Activated CD4-positive, alpha-beta T cell treated with anti-CD3 and anti-CD28 coated beads, Interleukin-2, amount 50 U/mL, for 1 hour (primary cell): ENCODE results near the gene RPL18.
A peak's percentile ranks its signal among the peaks of the same experiment; 100 is the strongest.
"Not testable (repeated sequence)": the region's sequence is repeated elsewhere in the genome, so short reads cannot be mapped to it uniquely, and the experiment has no call there.

Experiments used
- DNase-seq: peaks from one replicate; pipeline ENCODE4 v3.0.0-alpha.2; 2020

RPL18 gene

GRCh38 chr19:48611872-48612271 lies 7.1 kb downstream of the RPL18 start:
- no peak for DNase-seq

DNA sequence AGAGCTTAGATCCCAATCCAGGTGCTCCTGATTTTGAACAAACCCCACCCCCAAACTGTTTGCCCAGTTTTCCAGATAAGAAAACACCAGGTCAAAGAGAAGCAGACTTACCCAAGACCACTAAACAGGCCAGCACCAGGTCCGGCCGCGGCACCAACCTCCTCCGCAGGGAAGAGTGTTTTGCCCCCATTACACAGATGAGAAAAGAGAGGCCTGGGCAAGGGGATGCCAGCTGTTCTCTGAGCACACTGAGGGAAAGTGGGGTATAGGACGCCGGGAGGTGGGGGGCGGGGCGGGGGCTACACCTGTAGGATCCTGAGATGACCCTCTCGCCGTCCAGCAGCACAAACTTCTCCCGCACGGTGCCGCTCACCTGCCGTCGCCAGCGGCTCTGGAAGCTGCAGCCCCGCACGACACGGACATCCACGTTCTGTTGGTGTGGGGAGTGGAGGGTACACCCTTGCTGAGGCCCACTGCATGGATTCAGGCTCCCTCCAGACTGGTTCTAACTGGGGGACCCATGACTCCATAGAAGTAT lies 9.3 kb downstream of the RPL18 start:
- DNase-seq, result no peak

DNA sequence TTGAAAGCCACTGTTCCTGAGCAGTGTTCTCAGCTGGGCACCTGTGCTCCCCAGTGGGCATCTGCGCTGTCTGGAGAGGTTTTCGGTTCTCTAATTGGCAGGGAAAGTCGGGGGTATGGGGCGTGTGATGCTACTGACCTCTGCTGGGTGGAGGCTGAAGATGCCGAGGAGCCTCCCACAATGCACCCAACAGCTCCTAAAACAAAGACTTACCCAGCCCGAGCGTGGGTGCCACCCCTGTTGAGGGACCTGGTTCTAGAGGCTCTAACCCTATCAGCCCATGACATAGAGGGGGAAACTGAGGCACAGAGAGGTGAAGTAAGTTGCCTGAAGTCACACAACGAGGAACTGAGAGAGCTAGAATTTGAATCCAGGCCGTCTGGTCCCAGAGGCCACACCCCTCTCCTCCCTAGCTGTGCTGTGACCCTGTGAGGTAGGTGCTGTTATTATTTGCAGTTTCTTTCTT lies 10.1 kb downstream of the RPL18 start:
- DNase-seq, result peak; percentile 49

DNA sequence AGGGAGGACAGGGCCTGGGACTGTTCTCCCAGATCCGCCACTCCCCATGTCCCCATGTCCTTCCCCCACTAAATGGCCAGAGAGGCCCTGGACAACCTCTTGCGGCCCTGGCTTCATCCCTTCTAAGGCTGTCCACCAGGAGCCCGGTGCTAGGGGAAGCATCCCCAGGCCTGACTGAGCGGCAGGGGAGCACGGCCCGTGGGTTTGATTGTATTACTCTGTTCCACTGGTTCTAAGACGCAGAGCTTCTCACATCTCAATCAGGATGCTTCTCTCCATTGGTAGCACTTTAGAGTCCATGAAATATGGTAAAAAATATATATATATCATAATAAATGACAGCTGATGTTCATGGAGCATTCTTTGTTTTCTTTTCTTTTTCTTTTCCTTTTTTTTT lies 11.6 kb downstream of the RPL18 start:
- no peak for DNase-seq

DNA sequence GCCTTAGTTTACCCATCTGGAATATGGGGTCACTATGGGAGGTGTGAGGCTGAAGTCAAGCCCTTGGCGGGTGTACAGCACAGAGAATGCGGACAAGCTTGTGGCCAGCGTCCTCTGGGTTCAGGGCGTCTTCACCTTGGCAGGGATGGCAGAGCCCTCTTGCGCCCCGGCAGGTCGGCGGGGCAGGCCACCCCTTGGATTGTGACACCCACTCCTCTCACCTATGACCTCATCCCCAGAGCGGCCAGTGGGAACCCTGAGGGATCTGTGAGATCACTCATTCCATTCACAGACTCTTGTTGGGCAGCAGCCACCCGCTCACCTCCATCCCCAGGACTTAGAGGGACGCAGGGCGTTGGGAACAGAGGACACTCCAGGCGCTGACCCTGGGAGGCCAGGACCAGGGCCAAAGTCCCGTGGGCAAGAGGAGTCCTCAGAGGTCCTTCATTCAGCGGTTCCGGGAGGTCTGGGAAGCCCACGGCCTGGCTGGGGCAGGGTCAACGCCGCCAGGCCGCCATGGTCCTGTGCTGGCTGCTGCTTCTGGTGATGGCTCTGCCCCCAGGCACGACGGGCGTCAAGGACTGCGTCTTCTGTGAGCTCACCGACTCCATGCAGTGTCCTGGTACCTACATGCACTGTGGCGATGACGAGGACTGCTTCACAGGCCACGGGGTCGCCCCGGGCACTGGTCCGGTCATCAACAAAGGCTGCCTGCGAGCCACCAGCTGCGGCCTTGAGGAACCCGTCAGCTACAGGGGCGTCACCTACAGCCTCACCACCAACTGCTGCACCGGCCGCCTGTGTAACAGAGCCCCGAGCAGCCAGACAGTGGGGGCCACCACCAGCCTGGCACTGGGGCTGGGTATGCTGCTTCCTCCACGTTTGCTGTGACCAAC lies 12.3 kb downstream of the RPL18 start, which contains the start of gene SPACA4:
SPACA4 (plus strand) TSS at position 280 of the 896 bp plus-strand sequence; CDS start at position 517, 237 bp downstream.
- DNase-seq, result no peak

DNA sequence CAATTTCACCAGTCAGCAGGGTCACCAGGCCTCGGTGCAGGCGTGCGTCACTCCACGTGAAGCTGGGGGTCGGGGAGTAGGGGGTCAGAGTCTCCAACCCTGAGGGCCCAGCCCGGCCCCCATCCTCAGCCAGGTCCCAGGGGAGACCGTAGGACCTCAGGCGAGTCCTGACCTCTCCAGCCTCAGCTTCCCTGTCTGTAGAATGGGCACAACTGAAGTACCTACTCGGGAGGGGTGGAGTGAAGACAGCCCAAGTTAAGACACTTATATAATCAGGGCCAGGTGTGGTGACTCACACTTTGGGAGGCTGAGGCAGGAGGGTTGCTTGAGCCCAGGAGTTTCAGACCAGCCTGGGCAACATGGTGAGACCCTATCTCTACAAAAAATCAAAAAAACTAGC lies 15.1 kb downstream of the RPL18 start:
- no peak for DNase-seq

- no peak for DNase-seq
Observed at GRCh38 chr19:48603449-48603848, 15.5 kb downstream of the RPL18 start.

DNA sequence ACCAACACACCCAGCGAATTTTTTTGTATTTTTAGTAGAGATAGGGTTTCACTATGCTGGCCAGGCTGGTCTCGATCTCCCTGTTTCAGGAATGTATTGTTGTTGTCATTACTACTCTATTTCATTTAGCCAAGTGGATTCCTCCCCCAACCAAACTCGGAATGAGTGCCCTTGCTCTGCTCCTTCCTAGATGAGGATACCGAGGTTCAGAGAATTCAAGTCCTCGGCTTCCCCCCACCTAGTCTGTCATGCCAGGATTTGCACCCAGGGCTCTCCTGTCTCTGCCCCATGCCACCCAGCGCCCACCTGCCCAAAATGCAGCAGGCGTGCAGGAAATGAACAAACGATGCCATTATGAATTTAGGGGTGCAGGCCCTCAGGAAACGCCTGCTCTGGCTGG lies 16.0 kb downstream of the RPL18 start:
- no peak for DNase-seq

DNA sequence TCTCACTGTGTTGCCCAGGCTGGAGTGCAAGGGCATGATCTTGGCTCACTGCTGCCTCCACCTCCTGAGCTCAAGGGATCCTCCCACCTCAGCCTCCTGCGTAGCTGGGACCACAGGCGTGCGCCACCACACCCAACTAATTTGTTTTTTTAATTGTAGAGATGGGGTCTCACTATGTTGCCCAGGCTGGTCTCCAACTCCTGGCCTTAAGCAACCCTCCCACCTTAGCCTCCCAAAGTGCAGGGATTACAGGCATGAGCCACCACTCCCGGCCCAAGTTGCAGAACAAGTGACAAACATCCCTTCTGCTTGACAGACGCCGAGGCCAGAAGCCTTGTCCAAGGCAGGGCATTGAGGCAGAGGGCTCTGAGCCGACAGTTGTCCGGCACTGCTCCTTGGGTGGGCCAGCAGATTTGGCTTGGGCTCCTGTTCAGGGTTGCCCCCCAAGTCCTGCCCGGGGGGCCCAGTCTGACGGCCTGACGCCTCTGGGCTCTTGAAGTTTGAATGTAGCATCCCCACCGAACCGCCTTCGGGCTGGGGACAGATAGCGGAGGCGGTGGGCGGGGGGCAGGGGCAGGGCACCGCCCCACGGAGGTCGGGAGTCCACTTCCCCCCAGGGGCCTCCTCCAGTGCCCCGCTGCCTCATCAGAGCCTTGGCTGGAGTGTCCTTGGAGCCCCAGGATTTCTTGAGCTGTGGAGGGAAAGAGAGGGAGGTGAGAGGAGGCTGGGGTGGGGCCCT lies 18.1 kb downstream of the RPL18 start:
- DNase-seq, result no peak

DNA sequence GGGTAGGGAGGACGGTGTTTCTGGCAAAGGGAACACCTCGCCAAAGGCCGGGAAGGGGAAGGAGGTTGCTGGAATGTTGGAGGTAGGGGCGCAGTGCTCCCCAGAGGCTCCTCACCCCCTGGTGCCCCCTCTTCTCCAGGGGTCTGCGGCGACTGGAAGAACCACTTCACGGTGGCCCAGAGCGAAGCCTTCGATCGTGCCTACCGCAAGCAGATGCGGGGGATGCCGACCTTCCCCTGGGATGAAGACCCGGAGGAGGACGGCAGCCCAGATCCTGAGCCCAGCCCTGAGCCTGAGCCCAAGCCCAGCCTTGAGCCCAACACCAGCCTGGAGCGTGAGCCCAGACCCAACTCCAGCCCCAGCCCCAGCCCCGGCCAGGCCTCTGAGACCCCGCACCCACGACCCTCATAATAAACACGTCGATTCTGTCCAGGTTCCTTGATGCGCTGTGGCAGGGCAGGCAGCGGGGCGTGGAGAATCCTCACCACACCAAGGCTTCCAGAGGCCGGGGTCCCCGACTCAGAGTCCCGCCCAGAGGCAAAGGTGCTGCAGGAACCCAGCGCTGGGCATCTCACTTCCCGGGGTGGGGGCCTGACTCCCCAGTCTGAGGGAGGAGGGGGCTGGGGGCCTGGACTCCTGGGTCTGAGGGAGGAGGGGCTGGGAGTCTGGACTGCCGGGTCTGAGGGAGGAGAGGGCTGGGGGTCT lies 19.8 kb downstream of the RPL18 start:
- DNase-seq, result no peak

DNA sequence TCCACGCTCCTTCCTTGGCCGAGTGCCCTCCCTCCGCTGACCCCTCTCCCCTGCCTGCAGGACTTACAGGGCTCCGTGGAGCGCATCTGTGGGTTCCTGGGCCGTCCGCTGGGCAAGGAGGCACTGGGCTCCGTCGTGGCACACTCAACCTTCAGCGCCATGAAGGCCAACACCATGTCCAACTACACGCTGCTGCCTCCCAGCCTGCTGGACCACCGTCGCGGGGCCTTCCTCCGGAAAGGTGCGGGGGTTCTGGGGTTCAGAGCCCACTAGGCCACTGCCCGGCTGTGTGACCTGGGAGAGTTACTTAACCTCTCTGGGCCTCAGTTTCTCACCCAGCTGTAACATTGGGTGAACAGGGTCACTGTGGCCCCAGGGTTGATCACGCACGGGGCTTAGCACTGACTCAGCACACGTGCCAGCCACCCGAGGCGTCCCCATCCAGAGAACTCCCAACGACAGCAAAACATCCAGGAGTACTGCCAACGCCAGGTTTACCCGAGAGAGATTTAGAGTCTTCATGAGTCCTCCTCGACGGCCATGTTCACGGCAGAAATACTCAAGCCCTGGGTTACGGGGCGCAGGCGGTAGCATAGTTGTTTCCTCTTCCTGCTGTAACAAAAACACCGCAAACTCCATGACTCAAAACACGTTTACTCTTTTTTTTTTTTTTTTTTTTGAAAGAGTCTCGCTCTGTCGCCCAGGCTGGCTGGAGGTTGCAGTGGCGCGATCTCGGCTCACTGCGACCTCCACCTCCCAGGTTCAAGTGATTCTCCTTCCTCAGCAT lies 22.1 kb downstream of the RPL18 start:
- DNase-seq, result peak; percentile 51

DNA sequence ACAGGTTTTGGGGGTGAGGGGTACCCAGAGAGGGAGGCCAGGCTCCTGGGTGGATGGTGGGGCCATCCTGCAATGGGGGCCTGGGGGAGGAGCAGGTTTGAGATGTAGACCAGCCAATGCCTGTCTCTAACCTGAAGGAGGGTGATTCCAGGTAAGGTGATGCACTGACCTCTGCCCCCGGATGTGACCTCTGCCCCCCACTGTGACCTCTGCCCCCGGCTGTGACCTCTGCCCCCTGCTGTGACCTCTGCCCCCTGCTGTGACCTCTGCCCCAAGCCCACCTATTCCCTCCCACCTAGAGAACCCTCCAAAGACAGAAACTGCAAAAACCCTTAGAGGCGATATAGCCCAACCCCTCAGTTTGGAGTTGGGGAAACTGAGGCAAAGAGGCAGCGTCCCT lies 22.7 kb downstream of the RPL18 start:
- no peak for DNase-seq

- no peak for DNase-seq
Observed at GRCh38 chr19:48595833-48596232, 23.1 kb downstream of the RPL18 start.

DNA sequence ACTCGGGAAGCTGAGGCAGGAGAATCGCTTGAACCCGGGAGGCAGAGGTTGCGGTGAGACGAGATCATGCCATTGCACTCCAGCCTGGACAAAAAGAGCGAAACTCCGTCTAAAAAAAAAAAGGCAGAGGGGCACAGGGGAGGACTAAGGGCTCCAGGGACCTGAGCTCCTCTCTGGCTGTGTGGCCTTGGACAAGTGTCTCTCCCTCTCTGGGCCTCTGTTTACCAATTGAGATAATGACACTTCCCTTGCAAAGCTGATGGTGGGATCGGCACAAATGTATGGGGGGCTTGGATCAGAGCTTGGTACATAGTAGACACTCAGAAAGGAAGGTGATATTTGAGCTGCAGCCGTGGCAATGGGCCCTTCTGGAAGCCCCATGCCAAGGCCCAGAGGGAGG lies 23.8 kb downstream of the RPL18 start:
- DNase-seq, result no peak

GRCh38 chr19:48591021-48591420 lies 28.0 kb downstream of the RPL18 start:
- no peak for DNase-seq

DNA sequence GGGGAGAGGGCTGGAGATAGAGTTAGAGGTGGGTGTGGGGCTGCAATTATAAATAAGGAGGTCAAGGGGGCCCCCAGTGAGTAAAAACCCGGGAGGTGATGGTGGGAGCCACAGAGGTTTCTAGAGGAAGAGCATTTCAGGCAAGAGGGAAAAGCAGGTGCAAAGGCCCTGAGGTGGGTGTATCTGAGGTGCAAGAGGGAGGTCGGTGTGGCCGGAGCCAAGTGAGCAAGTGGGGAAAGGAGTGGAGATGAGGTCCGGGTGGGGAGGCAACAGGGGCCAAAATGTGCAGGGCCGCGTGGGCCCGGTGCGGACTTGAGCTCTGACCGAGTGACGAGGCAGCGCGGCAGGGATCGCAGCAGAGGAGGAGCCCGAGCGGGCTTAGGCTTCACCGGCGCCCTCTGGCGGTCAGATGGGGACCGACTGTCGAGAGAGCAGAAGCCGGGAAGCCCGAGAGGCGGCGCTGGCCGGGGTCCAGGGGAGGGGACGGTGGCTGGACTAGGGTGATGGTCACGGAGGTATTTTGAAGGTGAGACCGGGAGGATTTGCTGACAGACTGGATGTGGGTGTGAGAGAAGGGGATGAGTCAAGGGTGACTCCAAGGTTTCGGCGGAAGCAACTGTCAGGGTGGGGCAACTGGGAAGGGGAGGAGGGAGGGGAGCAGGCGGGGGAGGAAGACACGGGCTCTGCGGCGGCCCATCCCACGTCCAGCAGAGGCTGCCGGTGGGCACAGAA lies 30.1 kb downstream of the RPL18 start:
- DNase-seq, result peak; percentile 91

GRCh38 chr19:48587387-48587786 lies 31.6 kb downstream of the RPL18 start:
- DNase-seq, result no peak

GRCh38 chr19:48582168-48582567 lies 36.8 kb downstream of the RPL18 start:
- DNase-seq, result no peak

DNA sequence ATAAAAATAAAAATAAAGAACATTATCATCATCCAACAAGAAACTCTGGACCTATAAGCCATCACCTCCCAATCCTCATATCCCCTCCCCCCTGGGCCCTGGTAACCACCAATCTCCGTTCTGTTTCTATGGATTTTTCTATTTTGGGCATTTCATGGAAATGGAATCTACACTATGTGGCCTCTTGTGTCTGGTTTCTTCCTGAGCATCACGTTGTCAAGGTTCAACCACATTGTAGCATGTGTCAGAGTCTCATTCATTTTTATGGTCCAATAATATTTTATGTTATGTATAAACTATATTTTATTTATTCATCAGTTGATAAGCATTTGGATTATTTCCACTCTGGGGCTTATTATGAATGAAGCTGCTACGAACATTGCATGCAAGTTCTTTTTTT lies 40.1 kb downstream of the RPL18 start:
- no peak for DNase-seq

- not testable (repeated sequence) for DNase-seq
Observed at GRCh38 chr19:48577908-48578307, 41.1 kb downstream of the RPL18 start.

DNA sequence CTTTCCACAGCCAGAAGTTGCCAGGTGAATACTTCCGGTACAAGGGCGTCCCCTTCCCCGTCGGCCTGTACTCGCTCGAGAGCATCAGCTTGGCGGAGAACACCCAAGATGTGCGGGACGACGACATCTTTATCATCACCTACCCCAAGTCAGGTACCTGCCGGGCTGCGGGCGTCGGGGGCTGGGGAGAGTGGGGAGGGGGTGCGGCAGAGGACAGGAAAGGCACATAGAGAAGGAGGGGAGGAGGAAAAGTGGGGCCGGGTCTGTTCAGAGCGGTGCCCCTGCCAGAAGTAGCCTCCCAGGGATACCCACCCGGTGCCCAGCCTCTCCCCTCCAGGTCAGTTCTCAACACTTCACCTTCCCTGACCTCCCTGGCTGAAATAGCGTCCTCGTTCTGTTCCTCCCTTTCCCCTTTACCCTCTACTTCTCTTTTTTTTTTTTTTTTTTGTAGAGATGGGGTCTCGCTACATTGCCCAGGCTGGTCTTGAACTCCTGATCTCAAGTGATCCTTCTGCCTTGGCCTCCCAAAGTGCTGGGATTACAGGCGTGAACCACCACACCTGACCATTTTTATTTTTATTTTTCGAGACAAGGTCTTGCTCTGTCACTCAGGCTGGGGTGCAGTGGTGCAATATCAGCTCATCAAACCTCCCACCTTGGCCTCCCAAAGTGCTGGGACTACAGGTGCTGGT lies 42.9 kb downstream of the RPL18 start:
- DNase-seq, result no peak
